SU-DHL-6 (cell line): ENCODE measurements around the gene TMEM212.

Experiments
- H2AFZ ChIP-seq: fragments of 200-600 bp; sonication (generic); 2 replicates; pipeline ENCODE4 v1.6.1; 2014; ENCODE audit warnings: low read depth, mild to moderate bottlenecking, moderate library complexity, mixed read lengths, antibody characterized with exemption, low read length; ENCODE audit not compliant: severe bottlenecking
- H3F3A ChIP-seq: fragments of 200-600 bp; shearing (Covaris generic); 2 replicates; pipeline ENCODE4 v1.6.0; 2016; ENCODE audit warnings: antibody characterized with exemption, mild to moderate bottlenecking; ENCODE audit not compliant: insufficient read depth
- H3K27ac ChIP-seq: fragments of 200-600 bp; sonication (generic); 2 replicates; pipeline ENCODE4 v1.5.1; 2016; ENCODE audit warnings: low read depth, mild to moderate bottlenecking, low read length, moderate library complexity, mixed read lengths
- H3K27me3 ChIP-seq: fragments of 200-600 bp; sonication (generic), shearing (Covaris generic); 2 replicates; pipeline ENCODE4 v1.6.0; 2014; ENCODE audit warnings: mild to moderate bottlenecking, low read length
- H3K36me3 ChIP-seq: fragments of 200-600 bp; sonication (generic); 2 replicates; pipeline ENCODE4 v1.6.1; 2014; ENCODE audit warnings: mild to moderate bottlenecking, low read length, mixed read lengths
- H3K4me2 ChIP-seq: fragments of 300-600, 200-600 bp; shearing (Covaris generic), sonication (generic); 2 replicates; pipeline ENCODE4 v1.6.0; 2014; ENCODE audit warnings: low read length, low read depth, mild to moderate bottlenecking; ENCODE audit not compliant: poor library complexity, severe bottlenecking
- H3K4me3 ChIP-seq: fragments of 200-600 bp; sonication (generic); 2 replicates; pipeline ENCODE4 v1.5.1; 2014; ENCODE audit warnings: antibody characterized with exemption, low read length, mild to moderate bottlenecking, mixed read lengths; ENCODE audit not compliant: insufficient read depth, poor library complexity, severe bottlenecking
- H3K79me2 ChIP-seq: fragments of 200-600 bp; sonication (generic); 2 replicates; pipeline ENCODE4 v1.6.1; 2014; ENCODE audit warnings: mild to moderate bottlenecking, low read length, moderate library complexity; ENCODE audit not compliant: insufficient read depth
- H3K9ac ChIP-seq: fragments of 200-600 bp; sonication (generic); 2 replicates; pipeline ENCODE4 v1.7.0; 2014; ENCODE audit warnings: mild to moderate bottlenecking, low read length
- H3K9me2 ChIP-seq: fragments of 200-600 bp; sonication (generic); replicated peaks from 2 replicates; pipeline ENCODE4 v1.6.1; 2014; ENCODE audit warnings: low read length; ENCODE audit not compliant: insufficient read depth
- H3K9me3 ChIP-seq: fragments of 200-600 bp; sonication (generic); 2 replicates; pipeline ENCODE4 v1.6.1; 2014; ENCODE audit warnings: low read length, mixed read lengths; ENCODE audit not compliant: insufficient read depth
- H4K20me1 ChIP-seq: fragments of 200-600 bp; sonication (generic); 2 replicates; pipeline ENCODE4 v1.6.1; 2014; ENCODE audit warnings: low read depth, mild to moderate bottlenecking, antibody characterized with exemption, low read length, moderate library complexity, mixed read lengths
- CTCF ChIP-seq: fragments of 200-600 bp; sonication (generic); IDR thresholded peaks from one replicate; pipeline ENCODE4 v1.5.1; 2017; ENCODE audit warnings: antibody characterized with exemption, mild to moderate bottlenecking, low read length, moderate library complexity; ENCODE audit not compliant: insufficient read depth, poor library complexity, severe bottlenecking
- EZH2phosphoT487 ChIP-seq: fragments of 200-600 bp; sonication (generic), shearing (Covaris generic); conservative IDR thresholded peaks from 2 replicates; pipeline ENCODE4 v1.6.1; 2018; ENCODE audit warnings: mild to moderate bottlenecking, antibody characterized with exemption, low read length, moderate library complexity, mixed read lengths

Gene TMEM212

GRCh38 chr3:171821778-171822358 lies 21.3 kb upstream of the TMEM212 start:
- Histone ChIP-seq H3K4me3 (no peak overlapping the region), H3K79me2 (no peaks in the 10 kb centered on the region), H3K9me3 (no peaks in the 10 kb centered on the region), H3K9me2 (no peaks in the 10 kb centered on the region), H3K27me3 (no peaks in the 10 kb centered on the region), H2AFZ (no peak overlapping the region), H4K20me1 (no peaks in the 10 kb centered on the region), H3K4me2 (no peak overlapping the region), H3F3A (no peaks in the 10 kb centered on the region), H3K27ac (no peak overlapping the region), H3K36me3 (no peaks in the 10 kb centered on the region), H3K9ac (no peak overlapping the region)
- TF ChIP-seq EZH2phosphoT487 (no peak), CTCF (no peak)

- H3K9ac ChIP-seq = no peak overlapping the region
- H3K9me2 ChIP-seq = no peaks in the 10 kb centered on the region
- H3K27me3 ChIP-seq = no peaks in the 10 kb centered on the region
- no peaks in the 10 kb centered on the region for H3K9me3 ChIP-seq
- H3K36me3 ChIP-seq = no peaks in the 10 kb centered on the region
- H3K27ac ChIP-seq = no peak overlapping the region
- no peak overlapping the region for H3K4me2 ChIP-seq
- no peaks in the 10 kb centered on the region for H3F3A ChIP-seq
- no peak overlapping the region for H2AFZ ChIP-seq
- H3K79me2 ChIP-seq = no peaks in the 10 kb centered on the region
- no peak overlapping the region for H3K4me3 ChIP-seq
- no peak for TF ChIP-seq CTCF
- no peak for TF ChIP-seq EZH2phosphoT487
- H4K20me1 ChIP-seq = no peaks in the 10 kb centered on the region
Measured at GRCh38 chr3:171822431-171823106, 20.6 kb upstream of the TMEM212 start.

GRCh38 chr3:171824116-171824515 lies 19.0 kb upstream of the TMEM212 start:
- Histone ChIP-seq H3K9me3 (no peaks in the 10 kb centered on the region), H3K36me3 (no peaks in the 10 kb centered on the region), H3K79me2 (no peaks in the 10 kb centered on the region), H3K27ac (no peak overlapping the region), H3K9me2 (no peaks in the 10 kb centered on the region), H3K4me2 (no peak overlapping the region), H3K27me3 (no peaks in the 10 kb centered on the region), H3F3A (no peaks in the 10 kb centered on the region), H4K20me1 (no peaks in the 10 kb centered on the region), H3K9ac (no peak overlapping the region), H2AFZ (no peak overlapping the region), H3K4me3 (no peak overlapping the region)
- no peak for TF ChIP-seq CTCF
